H1 (cell line): ENCODE data around the gene SPI1. TPM values are rescaled to one million over a fixed set of nuclear protein-coding genes. Genes with fewer than 3 reads are reported as not detected.

ENCODE experiments used
- CTCF ChIA-PET: fragments of 300-600 bp; sonication (Branson Sonifier 250); formaldehyde crosslinking; loops from one replicate; lab custom pipeline; 2021; ENCODE audit not compliant: partially characterized antibody; lab: Charles Lee
- POLR2A ChIA-PET: fragments of 300-600 bp; sonication (Branson Sonifier 250); formaldehyde crosslinking; loops from one replicate; lab custom pipeline; 2021; ENCODE audit warnings: inconsistent platforms; ENCODE audit not compliant: partially characterized antibody; lab: Charles Lee
- DNase-seq, 2 experiments: peaks; one replicate each; pipeline versions ENCODE4 v3.0.0 to v3.0.0-alpha.2; 2010 to 2022; ENCODE audit warnings: low spot score in 2 of 2, low read depth in 1 of 2, mixed read lengths in 1 of 2
- FAIRE-seq: peaks from 2 replicates; lab custom pipeline; 2011; peaks lifted over from hg19 to GRCh38; lab: Jason Lieb, UNC
- H2AFZ ChIP-seq: 2 replicates; pipeline ENCODE4 v1.8.1; 2012; ENCODE audit warnings: low read length, inconsistent platforms
- H2AK5ac ChIP-seq: 2 replicates; pipeline ENCODE4 v1.6.1; 2013; ENCODE audit warnings: low read depth, low read length
- H2BK120ac ChIP-seq: replicated peaks from 2 replicates; pipeline ENCODE3; 2013; ENCODE audit warnings: low read depth, low read length, inconsistent platforms
- H2BK12ac ChIP-seq: 2 replicates; pipeline ENCODE4 v1.6.1; 2013; ENCODE audit warnings: low read depth, low read length
- H2BK15ac ChIP-seq: 2 replicates; pipeline ENCODE4 v1.6.1; 2013; ENCODE audit warnings: low read length
- H2BK20ac ChIP-seq: 2 replicates; pipeline ENCODE4 v1.6.1; 2013; ENCODE audit warnings: low read length
- H2BK5ac ChIP-seq: 2 replicates; pipeline ENCODE4 v1.6.1; 2013; ENCODE audit warnings: low read depth, low read length
- H3K14ac ChIP-seq: 2 replicates; pipeline ENCODE4 v1.6.1; 2013; ENCODE audit warnings: inconsistent platforms; ENCODE audit not compliant: insufficient read length
- H3K18ac ChIP-seq: 2 replicates; pipeline ENCODE4 v1.6.1; 2013; ENCODE audit warnings: low read length; ENCODE audit errors: extremely low read depth
- H3K23ac ChIP-seq: 2 replicates; pipeline ENCODE4 v1.6.1; 2013; ENCODE audit warnings: inconsistent platforms; ENCODE audit not compliant: insufficient read length
- H3K23me2 ChIP-seq: 2 replicates; pipeline ENCODE4 v1.6.1; 2013; ENCODE audit warnings: low read depth, low read length
- H3K27ac ChIP-seq: 2 replicates; pipeline ENCODE4 v1.6.1; 2011; ENCODE audit warnings: low read depth, low read length, inconsistent platforms
- H3K27me3 ChIP-seq, 4 experiments: replicated peaks in 1 of 4; 1 replicate in 1 of 4; 2 replicates in 3 of 4; pipeline versions ENCODE4 v1.6.1 to v1.8.1; 2011 to 2013; ENCODE audit warnings: low read length in 3 of 4, mild to moderate bottlenecking in 3 of 4, inconsistent platforms in 2 of 4, mixed read lengths in 2 of 4, moderate library complexity in 1 of 4; ENCODE audit not compliant: control insufficient read depth in 3 of 4, insufficient read depth in 3 of 4; ENCODE audit errors: extremely low read depth in 1 of 4
- H3K36me3 ChIP-seq, 4 experiments: 2 replicates each; pipeline versions ENCODE4 v1.6.1 to v1.8.1; 2011 to 2013; ENCODE audit warnings: mild to moderate bottlenecking in 4 of 4, low read length in 3 of 4, moderate library complexity in 2 of 4, control low read depth in 1 of 4, inconsistent platforms in 1 of 4; ENCODE audit not compliant: insufficient read depth in 4 of 4, control insufficient read depth in 2 of 4
- H3K4ac ChIP-seq: replicated peaks from 2 replicates; pipeline ENCODE3; 2013; ENCODE audit warnings: low read length, low read depth, mixed read lengths, inconsistent platforms; ENCODE audit not compliant: insufficient read length
- H3K4me1 ChIP-seq, 4 experiments: replicated peaks in 1 of 4; 1 replicate in 1 of 4; 2 replicates in 3 of 4; pipeline versions ENCODE4 v1.6.1 to v1.8.1; 2011 to 2013; ENCODE audit warnings: low read length in 3 of 4, inconsistent platforms in 2 of 4, mixed read lengths in 1 of 4; ENCODE audit not compliant: insufficient read depth in 4 of 4, control insufficient read depth in 3 of 4
- H3K4me2 ChIP-seq, 2 experiments: 2 replicates each; pipeline versions ENCODE4 v1.6.1 to v1.8.1; 2011 to 2013; ENCODE audit warnings: low read depth in 2 of 2, low read length in 2 of 2, control low read depth in 1 of 2, inconsistent platforms in 1 of 2, mild to moderate bottlenecking in 1 of 2; ENCODE audit not compliant: insufficient read depth in 1 of 2
- H3K4me3 ChIP-seq, 4 experiments: fragments of 200-600, 300-600 bp in 1 of 4; sonication (generic), shearing (Covaris generic), sonication (Bioruptor Twin) in 1 of 4; 2 replicates each; pipeline versions ENCODE4 v1.5.1 to v1.8.1; 2011 to 2016; ENCODE audit warnings: low read length in 4 of 4, low read depth in 3 of 4, control low read depth in 2 of 4, inconsistent platforms in 2 of 4, mild to moderate bottlenecking in 2 of 4, mixed read lengths in 1 of 4, moderate library complexity in 1 of 4; ENCODE audit not compliant: insufficient read depth in 2 of 4; ENCODE audit errors: extremely low read depth in 1 of 4
- H3K56ac ChIP-seq: replicated peaks from 2 replicates; pipeline ENCODE3; 2013; ENCODE audit warnings: low read depth, mild to moderate bottlenecking, mixed read lengths, low read length, inconsistent platforms; ENCODE audit not compliant: insufficient read length
- H3K79me1 ChIP-seq: 2 replicates; pipeline ENCODE4 v1.6.1; 2013; ENCODE audit warnings: low read depth, low read length, control low read depth
- H3K79me2 ChIP-seq, 2 experiments: 2 replicates each; pipeline versions ENCODE4 v1.6.1 to v1.8.1; 2012 to 2013; ENCODE audit warnings: low read length in 2 of 2, mild to moderate bottlenecking in 2 of 2, inconsistent platforms in 1 of 2; ENCODE audit not compliant: insufficient read depth in 2 of 2, control insufficient read depth in 1 of 2
- H3K9ac ChIP-seq, 4 experiments: replicated peaks in 1 of 4; 1 replicate in 1 of 4; 2 replicates in 3 of 4; pipeline versions ENCODE4 v1.6.1 to v1.8.1; 2011 to 2013; ENCODE audit warnings: low read depth in 3 of 4, low read length in 3 of 4, control low read depth in 2 of 4, mild to moderate bottlenecking in 2 of 4, moderate library complexity in 2 of 4, inconsistent platforms in 1 of 4; ENCODE audit errors: extremely low read depth in 1 of 4
- H3K9me3 ChIP-seq, 2 experiments: 2 replicates each; pipeline versions ENCODE4 v1.6.1 to v1.8.1; 2012 to 2013; ENCODE audit warnings: mild to moderate bottlenecking in 2 of 2, moderate library complexity in 2 of 2, control low read depth in 1 of 2, inconsistent platforms in 1 of 2, low read depth in 1 of 2, low read length in 1 of 2, mixed read lengths in 1 of 2; ENCODE audit not compliant: insufficient read depth in 2 of 2
- H4K20me1 ChIP-seq, 2 experiments: replicated peaks in 1 of 2; 2 replicates each; pipeline versions ENCODE3 to v1.8.1; 2011 to 2013; ENCODE audit warnings: inconsistent platforms in 2 of 2, low read length in 2 of 2, mild to moderate bottlenecking in 1 of 2; ENCODE audit not compliant: insufficient read depth in 2 of 2, control insufficient read depth in 1 of 2
- H4K5ac ChIP-seq: 2 replicates; pipeline ENCODE4 v1.6.1; 2013; ENCODE audit warnings: low read length, low read depth, mixed read lengths, inconsistent platforms; ENCODE audit not compliant: insufficient read length
- H4K8ac ChIP-seq: 2 replicates; pipeline ENCODE4 v1.8.0; 2013; ENCODE audit warnings: mild to moderate bottlenecking, moderate library complexity, low read length, inconsistent platforms; ENCODE audit not compliant: insufficient read depth; ENCODE audit errors: extremely low read depth
- H4K91ac ChIP-seq: replicated peaks from 2 replicates; pipeline ENCODE3; 2013; ENCODE audit warnings: low read length, mixed read lengths, inconsistent platforms; ENCODE audit not compliant: insufficient read length
- ATF2 ChIP-seq: IDR thresholded peaks from 2 replicates; pipeline ENCODE4 v1.6.1; 2012; ENCODE audit warnings: low read length, inconsistent platforms
- ATF3 ChIP-seq: IDR thresholded peaks from 2 replicates; pipeline ENCODE4 v1.6.1; 2011; ENCODE audit warnings: low read depth, mild to moderate bottlenecking, low read length; ENCODE audit not compliant: insufficient read depth
- CBX5 ChIP-seq: fragments of 300-800, 300-1000 bp; sonication (generic); IDR thresholded peaks from 2 replicates; pipeline ENCODE4 v1.7.1; 2016; ENCODE audit warnings: antibody characterized with exemption, low read length, low read depth
- CREB1 ChIP-seq: IDR thresholded peaks from 2 replicates; pipeline ENCODE4 v1.6.1; 2012; ENCODE audit warnings: inconsistent platforms
- E2F6 ChIP-seq: IDR thresholded peaks from 2 replicates; pipeline ENCODE4 v1.6.1; 2012; ENCODE audit warnings: inconsistent platforms
- EGR1 ChIP-seq: IDR thresholded peaks from 2 replicates; pipeline ENCODE4 v1.6.1; 2011; ENCODE audit warnings: low read depth, low read length, borderline replicate concordance
- POLR2A ChIP-seq, 2 experiments: IDR thresholded peaks; 1 replicate in 1 of 2; 2 replicates in 1 of 2; pipeline ENCODE4 v1.6.1; 2011; ENCODE audit warnings: low read depth in 2 of 2, low read length in 2 of 2, mild to moderate bottlenecking in 2 of 2; ENCODE audit errors: control extremely low read depth in 1 of 2
- POU5F1 ChIP-seq: IDR thresholded peaks from 2 replicates; pipeline ENCODE4 v1.6.1; 2011; ENCODE audit warnings: low read depth, mild to moderate bottlenecking, low read length, moderate library complexity
- SP4 ChIP-seq: IDR thresholded peaks from 2 replicates; pipeline ENCODE4 v1.6.1; 2012; ENCODE audit warnings: low read length, inconsistent platforms
- TBP ChIP-seq: IDR thresholded peaks from 2 replicates; pipeline ENCODE4 v1.6.1; 2011; ENCODE audit warnings: low read depth, low read length, improper control_type of control experiment
- WGBS, 2 experiments: shearing (Covaris generic) in 1 of 2; methylation state at CpG; one replicate each; pipeline versions ENCODE4 v1.1.6 to v1.1.7; 2013 to 2015; ENCODE audit warnings: low lambda C conversion rate in 2 of 2, mixed read lengths in 2 of 2, inconsistent platforms in 1 of 2, low coverage in 1 of 2, missing lambda C conversion rate in 1 of 2; ENCODE audit not compliant: insufficient replicate concordance in 2 of 2, insufficient coverage in 1 of 2, insufficient read length in 1 of 2; ENCODE audit errors: extremely low coverage in 1 of 2, missing lambda C conversion rate in 1 of 2; 5-methylcytosine and 5-hydroxymethylcytosine counted together
- polyA plus RNA-seq, 7 experiments: library from polyadenylated mRNA; depleted of rRNA in 3 of 7; stranded (reverse) in 5 of 7; unstranded in 2 of 7; fragments of >200 nt in 5 of 7; fragments of 200-250 nt in 2 of 7; gene quantifications; 1 replicate in 5 of 7; 2 replicates in 1 of 7; 4 replicates in 1 of 7; pipeline versions ENCODE4 v1.2.1 to v1.2.3, GENCODE V29; 2011 to 2013; ENCODE audit warnings: missing spikeins in 2 of 7, mixed read lengths in 2 of 7
- total RNA-seq: library from RNA; stranded (reverse); fragmentation: NEBNext Ultra II Directional; extraction: Animal tissue kit (Norgen Biotek cat#: 25700); gene quantifications from 2 replicates; pipeline ENCODE4 v1.2.1, GENCODE V29; 2021

SPI1 gene
- total and polyA plus RNA-seq, 2 of the 8 experiments (the other 6 are each of a cell fraction or from before 2014, with no cell fraction given) = 0.12 TPM; not detected in 1

GRCh38 chr11:47373876-47374719 lies 4.2 kb downstream of the SPI1 start:
- no peak overlapping the region for H3K18ac ChIP-seq
- H4K20me1 ChIP-seq = no peaks in the 10 kb centered on the region
- WGBS, 2 experiments = 58% methylated on average over 19 of the region's 19 CpGs; no CpG with 5 or more reads in 1 of the 2 experiments
- no peak overlapping the region for H2AK5ac ChIP-seq
- H2AFZ ChIP-seq = peak overlapping the region; percentile 66; the same call in 1 of the 2 replicates
- ChIA-PET CTCF (interaction anchor here (0.5 to 4.7 kb wide), 35 partner anchors 8 to 765 kb away, joined by 3 to 78 read pairs (median 4); partner anchors contain the start of genes MYBPC3, RAPSN and SLC39A13), POLR2A (interaction anchor here (0.8 to 1.6 kb wide), 3 partner anchors 20 to 44 kb away, joined by 3 to 4 read pairs (median 3); no protein-coding TSS in a partner anchor)
- no peak overlapping the region for H4K91ac ChIP-seq
- FAIRE-seq = no peak
- H3K14ac ChIP-seq = no peak overlapping the region
- no peak overlapping the region for H2BK120ac ChIP-seq
- H2BK5ac ChIP-seq = no peak overlapping the region
- H3K23ac ChIP-seq = no peak overlapping the region
- no peak overlapping the region for H3K4me2 ChIP-seq
- H3K23me2 ChIP-seq = no peaks in the 10 kb centered on the region
- H2BK15ac ChIP-seq = no peak overlapping the region
- H3K4me1 ChIP-seq = peaks cover 0 to 5% (median 2%) of the 10 kb centered on the region in 4 experiments; a peak in 5 of 7 replicates
- no peaks in the 10 kb centered on the region for H3K79me2 ChIP-seq
- H3K56ac ChIP-seq = no peak overlapping the region
- H2BK20ac ChIP-seq = no peak overlapping the region
- H3K27me3 ChIP-seq = no peaks in the 10 kb centered on the region
- no peak overlapping the region for H3K4ac ChIP-seq
- no peak overlapping the region for H3K9ac ChIP-seq
- no peak overlapping the region for H2BK12ac ChIP-seq
- no peak overlapping the region for H3K4me3 ChIP-seq
- peak overlapping the region; percentile 84 for H4K8ac ChIP-seq
- peak; percentile 49 to 93 for DNase-seq
- H3K79me1 ChIP-seq = no peaks in the 10 kb centered on the region
- no peaks in the 10 kb centered on the region for H3K36me3 ChIP-seq
- no peak overlapping the region for H3K27ac ChIP-seq
- no peak overlapping the region for H4K5ac ChIP-seq
- no peaks in the 10 kb centered on the region for H3K9me3 ChIP-seq
- TF ChIP-seq EGR1 = no peak
- TF ChIP-seq TBP = no peak
- no peak for TF ChIP-seq ATF2
- no peak for TF ChIP-seq POLR2A (IDR thresholded peaks at IDR 0.05; ENCODE audit: control extremely low read depth in 1 of 2, low read depth in 2 of 2, low read length in 2 of 2)
- TF ChIP-seq CBX5 = no peak
- TF ChIP-seq CREB1 = 0 out of 2 replicates have a peak, but pooled peaks have one; percentile 31
- TF ChIP-seq POU5F1 = no peak
- TF ChIP-seq E2F6 = no peak
- no peak for TF ChIP-seq SP4
- TF ChIP-seq ATF3 = no peak
